Measurements from ENCODE around the gene LRCH1.

- TF ChIP-seq ZNF543 (CRISPR knock-in tag; IDR thresholded peaks at IDR 0.05) = no peak
- no peak for TF ChIP-seq SMARCE1 (IDR thresholded peaks at IDR 0.05; ENCODE audit: borderline replicate concordance)
Measured at GRCh38 chr13:46603165-46603603, 50.2 kb downstream of the LRCH1 start.

Data from HepG2 (cell line).